A549 (cell line): ENCODE results near the gene ABHD5. TPM values are rescaled to one million over a fixed set of nuclear protein-coding genes. Genes with fewer than 3 reads are reported as not detected.

Source experiments
- ATAC-seq, 2 experiments: fragments of 200-7000 bp in 1 of 2; fragments of >200 bp in 1 of 2; cut with Nextera tagmentation in 1 of 2; cut with Tn5 transposase in 1 of 2; 3 replicates each; pipeline versions ENCODE4 v1.8.0 to v1.9.1; 2018 to 2020; ENCODE audit warnings: mild to moderate bottlenecking in 1 of 2, moderate library complexity in 1 of 2
- CTCF ChIA-PET: fragments of 300-600 bp; sonication (Branson Sonifier 250); formaldehyde crosslinking; extraction: SDS; loops from one replicate; lab custom pipeline; 2021; ENCODE audit warnings: antibody characterized with exemption, inconsistent platforms; lab: Yijun Ruan, JAX
- POLR2A ChIA-PET: fragments of 350-600 bp; formaldehyde crosslinking; extraction: SDS; loops from one replicate; lab custom pipeline; 2021; ENCODE audit warnings: antibody characterized with exemption, inconsistent platforms; lab: Yijun Ruan, JAX
- DNase-seq, 2 experiments: peaks; one replicate each; pipeline versions ENCODE4 v3.0.0 to v3.0.0-alpha.2; 2011 to 2016; ENCODE audit warnings: low read depth in 1 of 2, low spot score in 1 of 2
- FAIRE-seq: peaks from 2 replicates; lab custom pipeline; 2011; peaks lifted over from hg19 to GRCh38; lab: Jason Lieb, UNC
- H3K27ac ChIP-seq, 2 experiments: fragments of >200 bp; sonication (Bioruptor Twin); formaldehyde crosslinking; 3 replicates each; pipeline ENCODE4 v1.5.1; 2016 to 2017
- H3K4me1 ChIP-seq: fragments of >200 bp; sonication (Bioruptor Twin); formaldehyde crosslinking; 3 replicates; pipeline ENCODE4 v1.6.1; 2016
- H3K4me2 ChIP-seq: fragments of >200 bp; sonication (Bioruptor Twin); formaldehyde crosslinking; 3 replicates; pipeline ENCODE4 v1.6.1; 2016
- H3K4me3 ChIP-seq: fragments of >200 bp; sonication (Bioruptor Twin); formaldehyde crosslinking; 3 replicates; pipeline ENCODE4 v1.5.1; 2016
- H3K9me3 ChIP-seq: fragments of >200 bp; sonication (Bioruptor Twin); formaldehyde crosslinking; 3 replicates; pipeline ENCODE4 v1.6.1; 2016
- BHLHE40 ChIP-seq: IDR thresholded peaks from 2 replicates; pipeline ENCODE4 v1.6.1; 2012; ENCODE audit warnings: low read depth, low read length, inconsistent platforms
- CBX8 ChIP-seq: fragments of 200-600 bp; sonication (generic); IDR thresholded peaks from 2 replicates; pipeline ENCODE4 v1.6.1; 2016
- CTCF ChIP-seq: fragments of >200 bp; sonication (Bioruptor Twin); formaldehyde crosslinking; IDR thresholded peaks from 3 replicates; pipeline ENCODE4 v1.5.1; 2016
- E2F6 ChIP-seq: IDR thresholded peaks from 2 replicates; pipeline ENCODE4 v1.6.1; 2012; ENCODE audit warnings: low read depth, borderline replicate concordance
- EHF ChIP-seq: fragments of 250-450 bp; sonication (Bioruptor Pico); IDR thresholded peaks from 2 replicates; pipeline ENCODE4 v1.5.0; 2020; ENCODE audit warnings: mild to moderate bottlenecking
- EP300 ChIP-seq, 2 experiments: fragments of >200 bp; sonication (Bioruptor Twin); formaldehyde crosslinking; IDR thresholded peaks; 2 replicates in 1 of 2; 3 replicates in 1 of 2; pipeline ENCODE4 v1.6.1; 2016 to 2017
- ESRRA ChIP-seq: fragments of 150-350 bp; IDR thresholded peaks from 2 replicates; pipeline ENCODE4 v1.6.1; 2014; ENCODE audit warnings: mild to moderate bottlenecking, low read length, borderline replicate concordance
- FOSL2 ChIP-seq, 2 experiments: fragments of 450-650 bp in 1 of 2; fragments of >200 bp in 1 of 2; sonication (Bioruptor Twin) in 1 of 2; formaldehyde crosslinking; IDR thresholded peaks; 2 replicates each; pipeline versions ENCODE4 v1.5.0 to v1.6.1; 2016 to 2020; ENCODE audit warnings: mild to moderate bottlenecking in 1 of 2, moderate library complexity in 1 of 2
- HEYL ChIP-seq: fragments of 250-450 bp; sonication (Bioruptor Pico); IDR thresholded peaks from 2 replicates; pipeline ENCODE4 v1.8.0; 2021; ENCODE audit warnings: mild to moderate bottlenecking, moderate library complexity
- HOXB13 ChIP-seq: fragments of 250-450 bp; sonication (Bioruptor Pico); IDR thresholded peaks from 2 replicates; pipeline ENCODE4 v1.5.0; 2020; ENCODE audit warnings: low read depth, mild to moderate bottlenecking, moderate library complexity
- HOXB5 ChIP-seq: fragments of 250-450 bp; sonication (Bioruptor Pico); IDR thresholded peaks from 2 replicates; pipeline ENCODE4 v1.5.0; 2020; ENCODE audit warnings: mild to moderate bottlenecking, moderate library complexity
- KDM1A ChIP-seq: fragments of 200-600 bp; sonication (generic); IDR thresholded peaks from 2 replicates; pipeline ENCODE4 v1.6.1; 2016; ENCODE audit warnings: low read depth, mild to moderate bottlenecking
- MAFK ChIP-seq: fragments of 450-650 bp; IDR thresholded peaks from 2 replicates; pipeline ENCODE4 v1.6.1; 2014; ENCODE audit not compliant: partially characterized antibody
- MYC ChIP-seq: IDR thresholded peaks from 2 replicates; pipeline ENCODE4 v1.6.1; 2012; ENCODE audit warnings: mild to moderate bottlenecking, inconsistent platforms, low read length, improper control_type of control experiment, borderline replicate concordance
- NFE2L2 ChIP-seq: fragments of 150-350 bp; conservative IDR thresholded peaks from 2 replicates; pipeline ENCODE4 v1.6.1; 2014; ENCODE audit warnings: low read length
- PBX3 ChIP-seq: IDR thresholded peaks from 2 replicates; pipeline ENCODE4 v1.6.1; 2012
- POLR2A ChIP-seq: IDR thresholded peaks from 2 replicates; pipeline ENCODE4 v1.6.1; 2012; ENCODE audit warnings: mild to moderate bottlenecking, low read length
- POLR2AphosphoS2 ChIP-seq: conservative IDR thresholded peaks from 2 replicates; pipeline ENCODE4 v1.6.1; 2012; ENCODE audit warnings: low read length, improper control_type of control experiment, inconsistent platforms
- REST ChIP-seq: fragments of 200-600 bp; sonication (generic); IDR thresholded peaks from 2 replicates; pipeline ENCODE4 v1.6.1; 2016; ENCODE audit warnings: antibody characterized with exemption, mild to moderate bottlenecking, moderate library complexity
- ZFP36 ChIP-seq: fragments of 450-650 bp; IDR thresholded peaks from 2 replicates; pipeline ENCODE4 v1.6.1; 2014; ENCODE audit warnings: borderline replicate concordance; ENCODE audit not compliant: partially characterized antibody
- ZNF302 ChIP-seq: fragments of 250-450 bp; sonication (Bioruptor Pico); IDR thresholded peaks from 2 replicates; pipeline ENCODE4 v1.9.0; 2021; ENCODE audit warnings: inconsistent platforms, mild to moderate bottlenecking, moderate library complexity
- ZSCAN20 ChIP-seq: fragments of 250-450 bp; sonication (Bioruptor Pico); IDR thresholded peaks from 2 replicates; pipeline ENCODE4 v1.8.0; 2022; ENCODE audit warnings: mild to moderate bottlenecking, moderate library complexity
- WGBS: methylation state at CpG from one replicate; pipeline ENCODE4 v1.1.6; 2017; ENCODE audit errors: missing lambda C conversion rate; 5-methylcytosine and 5-hydroxymethylcytosine counted together
- polyA plus RNA-seq, 4 experiments: library from polyadenylated mRNA; depleted of rRNA in 3 of 4; stranded (reverse); fragments of >200 nt; fragmentation: RNase III in 1 of 4; extraction: RNeasy Plus Mini Kit Qiagen cat#74134 plus additional on column Dnase treatment in 1 of 4; gene quantifications; 2 replicates in 3 of 4; 3 replicates in 1 of 4; pipeline ENCODE4 v1.2.3, GENCODE V29; 2011 to 2017

ABHD5 gene
- polyA plus RNA-seq, 2 of the 4 experiments (the other 2 are of a cell fraction) = 16.6 to 17.8 TPM

GRCh38 chr3:43670635-43671522 lies 19.9 kb upstream of the ABHD5 start:
- Histone ChIP-seq H3K4me1 (no peaks in the 10 kb centered on the region), H3K4me2 (no peak overlapping the region), H3K27ac (no peak overlapping the region), H3K4me3 (no peak overlapping the region), H3K9me3 (no peaks in the 10 kb centered on the region)
- ATAC-seq = no peak
- POLR2A ChIA-PET = no interaction called here
- FAIRE-seq = no peak
- TF ChIP-seq POLR2AphosphoS2 (no peak), EHF (CRISPR knock-in tag) (no peak), KDM1A (no peak), HOXB13 (CRISPR knock-in tag) (no peak), FOSL2 (IDR thresholded peaks at IDR 0.05) (no peak), FOSL2 (CRISPR knock-in tag; IDR thresholded peaks at IDR 0.05) (no peak), HOXB5 (CRISPR knock-in tag) (no peak), CBX8 (no peak), MYC (no peak), PBX3 (no peak), MAFK (no peak), ZSCAN20 (CRISPR knock-in tag) (no peak), HEYL (CRISPR knock-in tag) (no peak), BHLHE40 (no peak), REST (no peak)
- 78% methylated on average over 5 of the region's 5 CpGs for WGBS
- no peak for DNase-seq
- CTCF ChIA-PET = no interaction called here

- FAIRE-seq (no peak), ATAC-seq (no peak), DNase-seq (no peak)
- Histone ChIP-seq H3K4me3 (no peak overlapping the region), H3K9me3 (no peaks in the 10 kb centered on the region), H3K4me2 (no peak overlapping the region), H3K27ac (no peak overlapping the region), H3K4me1 (no peaks in the 10 kb centered on the region)
- ChIA-PET POLR2A (no interaction called here), CTCF (no interaction called here)
- 46% methylated on average over 3 of the region's 3 CpGs for WGBS
- TF ChIP-seq ZNF302 (no peak), ESRRA (no peak), HOXB13 (CRISPR knock-in tag) (no peak)
Measured at GRCh38 chr3:43674345-43675085, 16.2 kb upstream of the ABHD5 start.

GRCh38 chr3:43675593-43675992 lies 15.1 kb upstream of the ABHD5 start:
- POLR2A ChIA-PET = no interaction called here
- no peak for FAIRE-seq
- ATAC-seq = no peak
- TF ChIP-seq POLR2A (no peak), CTCF (no peak), NFE2L2 (no peak), ZFP36 (no peak), E2F6 (no peak), EP300 (IDR thresholded peaks at IDR 0.05) (no peak), ESRRA (no peak)

More at GRCh38 chr3:43675593-43675992, 15.1 kb upstream of the ABHD5 start:
- Histone ChIP-seq H3K4me3 (no peak overlapping the region), H3K27ac (no peak overlapping the region), H3K9me3 (no peaks in the 10 kb centered on the region), H3K4me2 (no peak overlapping the region), H3K4me1 (no peaks in the 10 kb centered on the region)
- CTCF ChIA-PET = no interaction called here
- DNase-seq = no peak
